Tibial nerve (tissue), 4 donors: ENCODE measurements around the gene MRO.

ENCODE experiments used
- EP300 ChIP-seq, 2 donors: sonication (generic); formaldehyde crosslinking; IDR thresholded peaks; one replicate each; pipeline ENCODE4 v1.6.1; 2017; ENCODE audit warnings: antibody characterized with exemption in 2 of 2, mild to moderate bottlenecking in 1 of 2
- POLR2A ChIP-seq, 2 donors: fragments of 450-650 bp; IDR thresholded peaks; one replicate each; pipeline ENCODE4 v1.6.1; 2017; ENCODE audit warnings: antibody characterized with exemption in 2 of 2, mild to moderate bottlenecking in 2 of 2, moderate library complexity in 2 of 2
- TF ChIP-seq, protein P1 (sequence below), 5 experiments: fragments of 200-600 bp in 3 of 5; fragments of 450-650 bp in 2 of 5; sonication (generic) in 3 of 5; IDR thresholded peaks; one replicate each; pipeline ENCODE4 v1.5.1; 2016 to 2019; ENCODE audit warnings: antibody characterized with exemption in 5 of 5, mild to moderate bottlenecking in 3 of 5, moderate library complexity in 2 of 5

GRCh38 chr18:50855976-50856757, 36.4 kb upstream of the MRO start:
- TF ChIP-seq EP300 (IDR thresholded peaks at IDR 0.05) (no peak), POLR2A (IDR thresholded peaks at IDR 0.05) (no peak)
- TF ChIP-seq, protein P1, sequence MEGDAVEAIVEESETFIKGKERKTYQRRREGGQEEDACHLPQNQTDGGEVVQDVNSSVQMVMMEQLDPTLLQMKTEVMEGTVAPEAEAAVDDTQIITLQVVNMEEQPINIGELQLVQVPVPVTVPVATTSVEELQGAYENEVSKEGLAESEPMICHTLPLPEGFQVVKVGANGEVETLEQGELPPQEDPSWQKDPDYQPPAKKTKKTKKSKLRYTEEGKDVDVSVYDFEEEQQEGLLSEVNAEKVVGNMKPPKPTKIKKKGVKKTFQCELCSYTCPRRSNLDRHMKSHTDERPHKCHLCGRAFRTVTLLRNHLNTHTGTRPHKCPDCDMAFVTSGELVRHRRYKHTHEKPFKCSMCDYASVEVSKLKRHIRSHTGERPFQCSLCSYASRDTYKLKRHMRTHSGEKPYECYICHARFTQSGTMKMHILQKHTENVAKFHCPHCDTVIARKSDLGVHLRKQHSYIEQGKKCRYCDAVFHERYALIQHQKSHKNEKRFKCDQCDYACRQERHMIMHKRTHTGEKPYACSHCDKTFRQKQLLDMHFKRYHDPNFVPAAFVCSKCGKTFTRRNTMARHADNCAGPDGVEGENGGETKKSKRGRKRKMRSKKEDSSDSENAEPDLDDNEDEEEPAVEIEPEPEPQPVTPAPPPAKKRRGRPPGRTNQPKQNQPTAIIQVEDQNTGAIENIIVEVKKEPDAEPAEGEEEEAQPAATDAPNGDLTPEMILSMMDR (IDR thresholded peaks at IDR 0.05), result no peak
